ENCODE results near the gene TUBB.

The TUBB gene

DNA sequence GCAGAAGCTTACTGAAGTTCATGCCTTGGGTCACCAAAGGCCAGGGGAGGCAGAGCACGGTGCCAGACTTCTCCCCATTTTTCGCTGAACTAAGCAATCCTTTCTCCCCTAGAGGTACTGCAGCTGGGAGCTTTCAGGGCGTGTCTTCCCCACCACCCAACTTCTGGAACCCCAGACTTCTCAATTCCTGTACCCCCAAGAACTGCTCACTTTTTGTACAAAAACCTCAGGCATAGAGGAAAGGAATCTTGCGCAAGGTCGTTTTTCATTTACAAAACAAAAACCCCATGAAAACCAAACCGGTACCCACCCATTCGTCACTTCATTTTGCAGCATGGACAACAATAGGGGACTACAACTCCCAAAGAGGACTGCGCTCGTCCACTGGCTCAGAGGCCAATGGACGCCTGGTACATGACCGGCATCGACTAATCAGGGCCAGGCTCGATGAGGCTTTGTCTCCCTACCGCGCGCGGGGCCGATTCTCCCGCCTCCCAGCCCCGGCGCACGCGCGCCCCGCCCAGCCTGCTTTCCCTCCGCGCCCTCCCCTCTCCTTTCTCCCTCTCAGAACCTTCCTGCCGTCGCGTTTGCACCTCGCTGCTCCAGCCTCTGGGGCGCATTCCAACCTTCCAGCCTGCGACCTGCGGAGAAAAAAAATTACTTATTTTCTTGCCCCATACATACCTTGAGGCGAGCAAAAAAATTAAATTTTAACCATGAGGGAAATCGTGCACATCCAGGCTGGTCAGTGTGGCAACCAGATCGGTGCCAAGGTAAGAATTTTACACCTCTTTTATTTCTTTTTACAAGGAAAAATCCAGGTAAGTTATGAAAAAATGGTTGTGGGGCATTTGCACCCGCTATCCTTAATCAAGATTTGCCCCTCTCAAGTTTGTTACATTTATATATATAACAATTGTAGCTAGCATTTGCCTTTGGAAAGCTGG, at the start of gene TUBB:
TUBB (plus strand) TSS at position 562 of the 947 bp plus-strand sequence; CDS start at position 717, 155 bp downstream.
- in situ Hi-C loops (cut with HindIII; ENCODE audit: low sequenced_read_pairs): loop anchor here (5.0 kb wide), 2 partner anchors 38 to 108 kb away; no protein-coding TSS in a partner anchor

DNA sequence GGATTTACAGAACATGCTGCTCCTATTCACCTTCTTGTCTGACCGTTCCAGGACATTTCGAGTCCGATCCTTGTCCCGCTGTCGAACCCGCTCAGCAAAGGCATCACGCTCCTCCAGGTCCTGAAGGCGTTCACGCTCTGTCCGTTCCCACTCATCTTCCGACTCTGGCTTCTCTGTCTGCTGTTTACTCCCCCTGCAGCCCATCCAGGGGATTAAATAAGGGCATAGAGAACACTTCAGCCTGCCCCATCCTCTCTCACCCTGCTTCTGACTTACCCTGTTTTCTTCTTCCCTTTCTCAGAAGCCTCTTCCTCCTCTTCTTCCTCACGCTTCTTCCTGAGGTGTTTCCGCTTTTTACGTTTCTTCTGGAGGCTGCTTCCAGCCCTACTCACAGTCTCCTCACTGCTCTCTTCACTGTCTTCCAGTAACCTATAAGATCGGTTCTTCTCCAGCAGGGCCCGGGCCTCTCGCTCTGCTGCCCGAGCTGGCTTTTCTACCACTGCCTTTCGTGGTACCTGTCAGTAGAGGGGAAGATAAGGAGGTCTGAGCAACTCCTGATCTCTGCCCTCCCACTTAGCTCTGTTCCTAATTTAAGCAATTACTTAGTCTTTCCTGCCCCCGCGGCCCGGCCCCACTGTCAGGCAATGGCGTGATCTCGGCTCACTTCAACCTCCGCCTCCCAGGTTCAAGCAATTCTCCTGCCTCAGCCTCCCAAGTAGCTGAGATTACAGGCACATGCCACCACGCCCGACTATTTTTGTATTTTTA, 49.2 kb upstream of the TUBB start:
- in situ Hi-C loops (cut with HindIII; ENCODE audit: low sequenced_read_pairs): no loop called here

DNA sequence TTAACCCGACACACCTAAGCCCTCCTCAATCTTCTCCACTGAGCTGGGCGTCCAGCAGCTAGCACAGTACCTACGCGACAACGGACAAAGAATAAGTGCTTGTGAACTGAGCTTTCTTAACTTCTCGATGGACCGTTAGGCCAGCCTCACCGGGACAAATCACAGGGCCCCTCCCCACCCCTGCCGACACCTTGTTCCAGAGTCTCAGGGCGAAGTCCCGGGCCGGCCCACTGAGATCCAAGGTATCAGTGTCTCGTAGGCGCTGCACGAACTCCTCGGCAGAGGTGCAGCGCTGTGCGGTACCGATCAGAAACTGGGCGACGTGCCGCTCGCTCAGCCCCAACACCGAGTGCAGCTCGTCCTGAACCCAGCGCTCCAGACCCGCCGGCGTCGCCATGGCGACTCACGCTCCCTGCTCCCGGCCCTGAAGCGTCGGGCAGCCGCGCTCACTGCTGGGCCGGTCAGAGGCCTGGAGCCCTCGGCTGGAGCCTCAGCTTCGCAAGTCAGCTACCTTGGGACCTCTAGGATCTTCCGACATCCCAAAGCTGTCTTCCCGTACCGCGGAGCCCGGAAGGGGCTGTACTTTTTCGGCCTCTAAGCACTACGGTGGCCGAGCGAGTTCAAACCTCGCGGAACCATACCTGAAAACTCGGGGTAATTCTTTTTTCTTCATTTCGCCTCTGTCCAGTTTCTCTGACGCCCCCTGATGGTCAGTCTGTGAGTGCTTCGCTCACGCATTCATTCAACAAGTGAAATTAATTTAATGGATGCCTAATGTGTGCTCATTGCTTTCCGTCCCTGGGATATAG, 47.5 kb upstream of the TUBB start, which contains the start of gene DHX16:
DHX16 (minus strand) TSS at position 562 of the 809 bp plus-strand sequence; CDS start at position 397, 165 bp downstream.
- in situ Hi-C loops (cut with HindIII; ENCODE audit: low sequenced_read_pairs): no loop called here

- in situ Hi-C loops (cut with HindIII; ENCODE audit: low sequenced_read_pairs): no loop called here
Measured at GRCh38 chr6:30676660-30677285, 43.4 kb upstream of the TUBB start.

- in situ Hi-C loops (cut with HindIII; ENCODE audit: low sequenced_read_pairs): no loop called here
Measured at GRCh38 chr6:30678964-30679726, 41.0 kb upstream of the TUBB start.

DNA sequence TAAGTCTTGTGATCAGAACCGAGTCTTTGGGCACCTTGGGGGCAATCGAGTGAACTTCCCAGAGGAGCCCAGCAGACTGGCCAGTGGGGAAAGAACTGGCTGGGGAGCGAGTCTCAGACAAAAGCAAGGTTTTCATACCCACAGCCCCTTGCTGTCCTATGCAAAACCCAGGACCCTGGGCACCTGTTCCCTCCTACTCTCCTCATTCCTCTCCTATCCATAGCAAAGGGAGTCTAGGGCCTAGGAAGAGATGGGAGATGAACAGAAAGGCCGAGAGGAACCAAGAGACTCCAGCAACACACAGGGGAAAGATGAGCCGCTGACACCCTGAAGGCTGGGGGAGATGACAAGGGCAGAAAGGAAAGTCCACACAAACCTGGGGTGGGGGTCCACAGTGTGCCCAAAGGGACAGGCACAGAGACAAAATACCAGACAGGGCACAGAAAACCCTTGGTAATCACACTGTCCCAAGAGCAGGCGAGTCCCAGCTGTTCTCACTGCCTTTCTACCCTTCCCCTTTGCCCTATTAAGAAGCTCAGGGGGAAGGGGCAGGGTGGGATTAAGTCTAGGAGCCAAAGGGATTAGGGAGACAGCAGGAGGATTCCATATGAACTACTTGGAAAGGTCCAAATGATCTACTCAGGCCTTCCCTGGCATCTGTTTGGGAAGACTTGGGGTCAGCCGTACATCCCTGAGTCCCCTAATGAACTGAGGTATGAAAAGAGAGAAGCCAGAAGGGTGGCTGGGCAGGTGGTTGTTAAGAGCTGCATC, 40.2 kb upstream of the TUBB start:
- in situ Hi-C loops (cut with HindIII; ENCODE audit: low sequenced_read_pairs): loop anchor here (5.0 kb wide), 2 partner anchors 37 to 102 kb away; partner anchors contain the start of gene MDC1

DNA sequence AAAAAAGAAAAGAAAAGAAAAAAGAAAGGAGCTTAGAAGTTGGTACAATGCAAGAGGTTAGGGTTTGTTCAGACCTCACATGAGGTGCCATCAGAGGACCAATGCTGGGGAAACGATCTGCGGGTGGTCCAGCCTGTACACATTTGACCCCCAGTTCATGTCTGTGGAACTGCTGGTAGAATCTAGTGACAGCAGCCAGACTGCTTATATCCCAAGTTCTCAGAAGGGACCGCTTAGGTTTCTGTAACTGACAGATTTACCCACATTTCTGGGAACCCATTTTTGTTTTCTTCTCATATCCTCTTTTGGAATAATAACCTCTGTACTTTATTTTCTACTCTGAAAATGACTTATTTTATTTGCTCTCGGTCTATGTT, 38.4 kb upstream of the TUBB start:
- in situ Hi-C loops (cut with HindIII; ENCODE audit: low sequenced_read_pairs): loop anchor here (5.0 kb wide), 2 partner anchors 36 to 101 kb away; partner anchors contain the start of gene MDC1

- in situ Hi-C loops (cut with HindIII; ENCODE audit: low sequenced_read_pairs): loop anchor here (5.0 kb wide), 2 partner anchors 35 to 100 kb away; partner anchors contain the start of gene MDC1
Measured at GRCh38 chr6:30682143-30683117, 37.7 kb upstream of the TUBB start.

GRCh38 chr6:30683183-30683979, 36.8 kb upstream of the TUBB start:
- in situ Hi-C loops (cut with HindIII; ENCODE audit: low sequenced_read_pairs): loop anchor here (5.0 kb wide), 2 partner anchors 34 to 99 kb away; partner anchors contain the start of gene MDC1

- in situ Hi-C loops (cut with HindIII; ENCODE audit: low sequenced_read_pairs): loop anchor here (5.0 kb wide), 2 partner anchors 33 to 98 kb away; partner anchors contain the start of gene MDC1
Measured at GRCh38 chr6:30683980-30684338, 36.2 kb upstream of the TUBB start.

GRCh38 chr6:30684386-30685156, 35.6 kb upstream of the TUBB start:
- in situ Hi-C loops (cut with HindIII; ENCODE audit: low sequenced_read_pairs): loop anchor here (5.0 kb wide), 2 partner anchors 33 to 98 kb away; partner anchors contain the start of gene MDC1

DNA sequence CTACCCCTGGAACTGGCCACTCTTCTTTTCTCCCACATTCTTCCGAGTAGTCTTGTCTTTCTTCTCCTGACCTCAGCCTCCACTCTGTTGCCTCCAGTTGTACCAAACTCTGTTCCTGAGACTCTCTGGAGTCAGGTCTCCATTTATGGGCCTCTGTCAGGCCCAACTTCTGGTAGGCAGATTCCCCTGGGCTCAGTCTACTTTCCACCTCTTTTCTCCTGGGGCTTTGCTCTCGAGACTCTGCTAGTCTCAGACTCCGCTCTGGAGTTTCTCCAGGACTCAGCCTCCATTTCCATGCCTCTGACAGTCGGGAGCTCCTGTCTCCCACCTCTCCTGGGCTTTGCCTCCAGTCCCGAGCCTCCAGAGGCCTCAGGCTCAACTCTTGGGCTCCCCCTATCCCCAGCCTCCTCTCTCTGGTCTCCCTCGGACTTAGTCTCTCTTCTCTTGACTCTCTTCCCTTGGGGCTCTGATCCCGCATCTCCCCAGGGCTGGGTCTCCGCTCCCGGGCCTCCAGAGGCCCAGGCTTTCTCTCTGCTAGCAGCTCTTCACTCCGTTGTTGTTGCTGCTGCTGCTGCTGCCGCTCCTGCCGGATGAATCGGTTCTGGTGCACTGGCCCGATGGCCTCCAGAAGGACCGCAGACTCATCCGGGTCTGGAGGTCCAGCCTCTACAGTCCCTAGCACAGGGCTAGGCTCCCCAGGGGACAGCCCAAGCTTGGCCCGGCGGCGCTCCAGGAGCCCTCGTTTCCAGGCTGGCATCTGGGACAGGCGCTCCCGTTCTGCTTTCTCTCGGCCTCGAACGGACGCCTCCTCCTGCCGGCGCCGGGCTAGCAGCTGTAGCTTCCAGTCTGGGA, 34.8 kb upstream of the TUBB start:
- in situ Hi-C loops (cut with HindIII; ENCODE audit: low sequenced_read_pairs): no loop called here

DNA sequence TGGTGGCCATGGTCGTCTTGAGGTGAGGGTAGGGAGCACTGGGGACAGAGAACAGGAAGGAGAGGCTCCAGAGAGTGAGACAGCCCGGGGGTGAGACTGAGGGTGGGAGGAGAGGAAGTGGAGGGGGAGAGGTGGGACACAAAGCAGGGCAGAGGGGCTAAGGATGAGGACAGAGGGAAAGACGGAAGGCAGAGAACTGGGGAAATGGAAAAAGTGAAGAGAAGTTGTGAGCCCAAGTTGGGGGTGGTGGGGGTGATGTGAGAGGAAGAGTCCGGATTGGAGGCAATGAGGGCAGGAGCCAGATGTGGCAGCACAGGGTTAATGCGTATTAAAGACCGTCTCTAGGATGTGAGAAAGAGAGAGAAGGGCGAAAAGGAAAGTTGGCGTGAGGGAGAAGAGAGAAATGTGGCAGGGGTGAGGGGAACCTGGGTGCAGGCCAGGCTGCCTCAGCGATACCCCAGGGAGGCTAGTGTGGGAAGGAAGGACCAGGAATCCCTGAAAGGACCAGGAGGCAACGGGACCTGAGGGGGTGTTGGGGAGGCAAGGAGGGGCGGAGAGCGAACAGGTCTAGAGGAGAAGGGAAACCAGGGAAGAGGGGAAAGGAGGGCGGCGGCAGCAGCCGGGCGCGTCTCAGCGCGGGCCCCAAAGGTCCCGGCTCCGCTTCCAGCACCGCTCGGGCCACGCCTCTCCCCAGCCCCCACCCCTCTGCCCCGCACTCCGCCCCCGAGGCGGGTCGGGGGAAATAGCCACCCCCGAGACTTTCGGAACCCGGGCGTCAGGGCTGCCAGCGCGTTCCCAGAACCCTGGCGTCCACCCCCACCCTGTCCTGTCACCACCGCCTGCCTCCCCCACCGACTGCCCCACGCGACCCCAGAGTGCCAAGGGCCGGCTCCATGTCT, 33.9 kb upstream of the TUBB start, which contains the start of gene PPP1R18:
PPP1R18 (minus strand) TSS at position 637 of the 899 bp plus-strand sequence; CDS start at position 10, 627 bp downstream.
- in situ Hi-C loops (cut with HindIII; ENCODE audit: low sequenced_read_pairs): no loop called here

All from endothelial cell of hepatic sinusoid (primary cell).